Caco-2 (cell line): ENCODE results near the gene MS4A7. TPM values are rescaled to one million over a fixed set of nuclear protein-coding genes. Genes with fewer than 3 reads are reported as not detected.

Experiments
- BruUV-seq: library from RNA; stranded (reverse); fragments of 400-500 nt; replicated peaks from 2 replicates; lab custom pipeline; 2021; lab: Mats Ljungman, UMichigan
- CTCF ChIA-PET: fragments of 300-600 bp; sonication (Branson Sonifier 250); formaldehyde crosslinking; loops from one replicate; lab custom pipeline; 2022; ENCODE audit warnings: antibody characterized with exemption; lab: Charles Lee
- POLR2A ChIA-PET: fragments of 300-600 bp; sonication (Branson Sonifier 250); formaldehyde crosslinking; loops from one replicate; lab custom pipeline; 2022; ENCODE audit warnings: antibody characterized with exemption; lab: Charles Lee
- DNase-seq, 2 experiments: peaks; one replicate each; pipeline versions ENCODE4 v3.0.0 to v3.0.0-alpha.2; 2020 to 2022
- H3K27me3 ChIP-seq: replicated peaks from 2 replicates; pipeline ENCODE4 v1.6.0; 2011; ENCODE audit warnings: low read length; ENCODE audit not compliant: control insufficient read depth, insufficient read depth
- H3K36me3 ChIP-seq: 2 replicates; pipeline ENCODE4 v1.5.1; 2011; ENCODE audit warnings: low read length; ENCODE audit not compliant: control insufficient read depth, insufficient read depth
- H3K4me1 ChIP-seq: fragments of 250-450 bp; sonication (Bioruptor Pico); 2 replicates; pipeline ENCODE4 v1.5.1; 2020; ENCODE audit warnings: mild to moderate bottlenecking
- H3K4me3 ChIP-seq: 2 replicates; pipeline ENCODE4 v1.5.1; 2011; ENCODE audit warnings: low read depth, mild to moderate bottlenecking, control low read depth, low read length
- H3K9me3 ChIP-seq: fragments of 250-450 bp; sonication (Bioruptor Pico); 2 replicates; pipeline ENCODE4 v1.5.1; 2020; ENCODE audit warnings: mild to moderate bottlenecking, moderate library complexity
- H3K27ac Mint-ChIP-seq: one replicate; pipeline ENCODE4 v1.8.0; 2022; ENCODE audit warnings: mixed read lengths; ENCODE audit not compliant: unreplicated experiment
- H3K27me3 Mint-ChIP-seq: one replicate; pipeline ENCODE4 v1.8.0; 2022; ENCODE audit warnings: mixed read lengths; ENCODE audit not compliant: insufficient read depth, unreplicated experiment
- H3K36me3 Mint-ChIP-seq: one replicate; pipeline ENCODE4 v1.8.0; 2022; ENCODE audit warnings: mild to moderate bottlenecking, mixed read lengths; ENCODE audit not compliant: insufficient read depth, unreplicated experiment
- H3K4me1 Mint-ChIP-seq: one replicate; pipeline ENCODE4 v1.8.0; 2022; ENCODE audit warnings: low read depth, mixed read lengths; ENCODE audit not compliant: unreplicated experiment
- H3K4me3 Mint-ChIP-seq: one replicate; pipeline ENCODE4 v1.8.0; 2022; ENCODE audit warnings: mild to moderate bottlenecking, moderate library complexity, mixed read lengths; ENCODE audit not compliant: unreplicated experiment
- H3K9me3 Mint-ChIP-seq: one replicate; pipeline ENCODE4 v1.8.0; 2022; ENCODE audit warnings: mixed read lengths; ENCODE audit not compliant: unreplicated experiment
- CTCF ChIP-seq, 2 experiments: fragments of 200-600 bp in 1 of 2; IDR thresholded peaks; 1 replicate in 1 of 2; 2 replicates in 1 of 2; pipeline versions ENCODE4 v1.5.1 to v1.8.0; 2011 to 2022; ENCODE audit warnings: antibody characterized with exemption in 1 of 2, control low read depth in 1 of 2, inconsistent platforms in 1 of 2, low read depth in 1 of 2, low read length in 1 of 2, mild to moderate bottlenecking in 1 of 2, moderate library complexity in 1 of 2; ENCODE audit not compliant: insufficient read depth in 1 of 2, severe bottlenecking in 1 of 2, unreplicated experiment in 1 of 2
- intact Hi-C: fragments of 100-400 bp; cut with micrococcal nuclease; formaldehyde crosslinking; loops from one replicate; pipeline ENCODE4 v1.10.0; 2022; ENCODE audit not compliant: unreplicated experiment
- total RNA-seq: library from RNA; stranded (reverse); gene quantifications from 2 replicates; pipeline ENCODE4 v1.2.3, GENCODE V29; 2022

Gene MS4A7
- total RNA-seq, 1 experiment from 2014 or later, result not detected

GRCh38 chr11:60375316-60375715 lies 3.0 kb upstream of the MS4A7 start:
- Histone ChIP-seq H3K4me3 (no peak overlapping the region), H3K27me3 (no peaks in the 10 kb centered on the region), H3K9me3 (0 out of 2 replicates have a peak, but pooled peaks cover 2% of the 10 kb centered on the region), H3K36me3 (no peaks in the 10 kb centered on the region), H3K4me1 (peaks cover 20% of the 10 kb centered on the region)
- H3K36me3 Mint-ChIP-seq, result no peaks in the 10 kb centered on the region
- H3K4me1 Mint-ChIP-seq, result peaks cover 26% of the 10 kb centered on the region
- TF ChIP-seq CTCF (IDR thresholded peaks at IDR 0.05; ENCODE audit: insufficient read depth in 1 of 2, low read depth in 1 of 2, low read length in 1 of 2, severe bottlenecking in 1 of 2, unreplicated experiment in 1 of 2), result no peak
- intact Hi-C loops, result no loop called here
- no peak for DNase-seq
- H3K4me3 Mint-ChIP-seq, result no peak overlapping the region
- no peaks in the 10 kb centered on the region for H3K27me3 Mint-ChIP-seq
- ChIA-PET POLR2A (no interaction called here), CTCF (no interaction called here)
- no peaks in the 10 kb centered on the region for H3K9me3 Mint-ChIP-seq
- BruUV-seq, result no TSS peak
- no peak overlapping the region for H3K27ac Mint-ChIP-seq

- H3K9me3 ChIP-seq, result no peaks in the 10 kb centered on the region
- no peak overlapping the region for H3K4me3 ChIP-seq
- no peak for DNase-seq
- Mint-ChIP-seq H3K36me3 (no peaks in the 10 kb centered on the region), H3K4me1 (peaks cover 14% of the 10 kb centered on the region), H3K4me3 (no peak overlapping the region), H3K27me3 (no peaks in the 10 kb centered on the region), H3K9me3 (no peaks in the 10 kb centered on the region), H3K27ac (no peak overlapping the region)
- intact Hi-C loops, result no loop called here
- no peaks in the 10 kb centered on the region for H3K36me3 ChIP-seq
- POLR2A ChIA-PET, result no interaction called here
- CTCF ChIA-PET, result interaction anchor here (1.5 kb wide), 1 partner anchor 13 kb away, joined by 6 read pairs; no protein-coding TSS in a partner anchor
- no peak for TF ChIP-seq CTCF (IDR thresholded peaks at IDR 0.05; ENCODE audit: insufficient read depth in 1 of 2, low read depth in 1 of 2, low read length in 1 of 2, severe bottlenecking in 1 of 2, unreplicated experiment in 1 of 2)
- H3K4me1 ChIP-seq, result peaks cover 7% of the 10 kb centered on the region
- BruUV-seq, result no TSS peak
- H3K27me3 ChIP-seq, result no peaks in the 10 kb centered on the region
Measured at GRCh38 chr11:60376601-60377000, 1.7 kb upstream of the MS4A7 start.

GRCh38 chr11:60377401-60378136 lies 763 bp upstream of the MS4A7 start:
- intact Hi-C loops, result no loop called here
- no peaks in the 10 kb centered on the region for H3K36me3 Mint-ChIP-seq
- no peaks in the 10 kb centered on the region for H3K9me3 ChIP-seq
- DNase-seq, result no peak
- H3K27me3 Mint-ChIP-seq, result no peaks in the 10 kb centered on the region
- no peak for TF ChIP-seq CTCF (IDR thresholded peaks at IDR 0.05; ENCODE audit: insufficient read depth in 1 of 2, low read depth in 1 of 2, low read length in 1 of 2, severe bottlenecking in 1 of 2, unreplicated experiment in 1 of 2)
- CTCF ChIA-PET, result interaction anchor here (1.5 kb wide), 1 partner anchor 14 kb away, joined by 6 read pairs; no protein-coding TSS in a partner anchor
- H3K36me3 ChIP-seq, result no peaks in the 10 kb centered on the region
- no peaks in the 10 kb centered on the region for H3K9me3 Mint-ChIP-seq
- no peaks in the 10 kb centered on the region; the same call in 1 of the 2 replicates for H3K4me1 ChIP-seq
- no peak overlapping the region for H3K4me3 ChIP-seq
- H3K27ac Mint-ChIP-seq, result no peak overlapping the region
- H3K27me3 ChIP-seq, result no peaks in the 10 kb centered on the region
- no TSS peak for BruUV-seq
- no peak overlapping the region for H3K4me3 Mint-ChIP-seq
- peaks cover 6% of the 10 kb centered on the region for H3K4me1 Mint-ChIP-seq
- POLR2A ChIA-PET, result no interaction called here
